ENCODE results near the gene TBC1D16. TPM values are rescaled to one million over a fixed set of nuclear protein-coding genes. Genes with fewer than 3 reads are reported as not detected.

Gene TBC1D16
- total and polyA plus RNA-seq, 2 donors (not counting 1 experiment from before 2014, with no cell fraction given) = 0.82 to 2.7 TPM

GRCh38 chr17:79990051-79990592 is 45.5 kb downstream of the TBC1D16 start:
- ChIA-PET POLR2A (no interaction called here), CTCF (interaction anchor here (0.5 to 2.3 kb wide), 6 partner anchors 59 to 255 kb away, joined by 3 to 8 read pairs (median 3); no protein-coding TSS in a partner anchor)
- no peak overlapping the region for H3K9ac ChIP-seq (ENCODE audit: low read length)
- TF ChIP-seq, protein P1, sequence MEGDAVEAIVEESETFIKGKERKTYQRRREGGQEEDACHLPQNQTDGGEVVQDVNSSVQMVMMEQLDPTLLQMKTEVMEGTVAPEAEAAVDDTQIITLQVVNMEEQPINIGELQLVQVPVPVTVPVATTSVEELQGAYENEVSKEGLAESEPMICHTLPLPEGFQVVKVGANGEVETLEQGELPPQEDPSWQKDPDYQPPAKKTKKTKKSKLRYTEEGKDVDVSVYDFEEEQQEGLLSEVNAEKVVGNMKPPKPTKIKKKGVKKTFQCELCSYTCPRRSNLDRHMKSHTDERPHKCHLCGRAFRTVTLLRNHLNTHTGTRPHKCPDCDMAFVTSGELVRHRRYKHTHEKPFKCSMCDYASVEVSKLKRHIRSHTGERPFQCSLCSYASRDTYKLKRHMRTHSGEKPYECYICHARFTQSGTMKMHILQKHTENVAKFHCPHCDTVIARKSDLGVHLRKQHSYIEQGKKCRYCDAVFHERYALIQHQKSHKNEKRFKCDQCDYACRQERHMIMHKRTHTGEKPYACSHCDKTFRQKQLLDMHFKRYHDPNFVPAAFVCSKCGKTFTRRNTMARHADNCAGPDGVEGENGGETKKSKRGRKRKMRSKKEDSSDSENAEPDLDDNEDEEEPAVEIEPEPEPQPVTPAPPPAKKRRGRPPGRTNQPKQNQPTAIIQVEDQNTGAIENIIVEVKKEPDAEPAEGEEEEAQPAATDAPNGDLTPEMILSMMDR (IDR thresholded peaks at IDR 0.05) = no peak
- no peak for TF ChIP-seq EZH2 (IDR thresholded peaks at IDR 0.05; ENCODE audit: borderline replicate concordance, insufficient read depth, low read depth, low read length, poor library complexity, severe bottlenecking)
- no peak overlapping the region for H3K4me3 ChIP-seq (ENCODE audit: control extremely low read depth in 1 of 5, extremely low read depth in 1 of 5, insufficient read depth in 1 of 5, low read depth in 2 of 5, low read length in 4 of 5)
- H3K9me3 Mint-ChIP-seq (ENCODE audit: insufficient read depth) = no peaks in the 10 kb centered on the region
- no peaks in the 10 kb centered on the region for H3K79me2 ChIP-seq (ENCODE audit: control insufficient read depth, insufficient read depth, low read length)
- DNase-seq (no peak), ATAC-seq (ENCODE audit: low read depth) (no peak)
- no peak overlapping the region for H3K27ac ChIP-seq (ENCODE audit: low read length in 2 of 2)
- intact Hi-C loops (cut with micrococcal nuclease) = loop anchor here (5.0 kb wide), 1 partner anchor 243 kb away; no protein-coding TSS in a partner anchor
- H3K4me1 ChIP-seq (ENCODE audit: control insufficient read depth in 2 of 2, insufficient read depth in 2 of 2, low read length in 2 of 2) = peaks cover 22 to 29% of the 10 kb centered on the region in 2 donors
- no peaks in the 10 kb centered on the region for H3K9me3 ChIP-seq (ENCODE audit: control extremely low read depth in 1 of 3, control insufficient read depth in 2 of 3, insufficient read depth in 1 of 3, low read length in 2 of 3)
- H3K4me1 Mint-ChIP-seq = peaks cover 22% of the 10 kb centered on the region
- H3K27ac Mint-ChIP-seq = no peak overlapping the region
- no peak overlapping the region for H2AFZ ChIP-seq (ENCODE audit: insufficient read depth, low read depth, low read length, poor library complexity, severe bottlenecking)
- no peak overlapping the region for H3K4me3 Mint-ChIP-seq
- 92% methylated on average over 20 of the region's 21 CpGs for WGBS (ENCODE audit: insufficient coverage)
- H3K36me3 ChIP-seq (replicated peaks in 1 of 2; ENCODE audit: control extremely low read depth in 1 of 2, control insufficient read depth in 1 of 2, extremely low read depth in 1 of 2, insufficient read depth in 2 of 2, low read length in 1 of 2) = no peaks in the 10 kb centered on the region
- H3K27me3 ChIP-seq (replicated peaks in 1 of 4; ENCODE audit: control extremely low read depth in 1 of 4, control insufficient read depth in 3 of 4, insufficient read depth in 4 of 4, low read length in 3 of 4) = peaks cover 0 to 18% (median 0%) of the 10 kb centered on the region in 4 experiments
- no peak overlapping the region for H3K4me2 ChIP-seq (replicated peaks; ENCODE audit: low read depth, low read length, poor library complexity, severe bottlenecking)
- no peaks in the 10 kb centered on the region for H4K20me1 ChIP-seq (ENCODE audit: control insufficient read depth, insufficient read depth, low read length, poor library complexity, severe bottlenecking)
- peaks cover 5% of the 10 kb centered on the region for H3K27me3 Mint-ChIP-seq

DNA sequence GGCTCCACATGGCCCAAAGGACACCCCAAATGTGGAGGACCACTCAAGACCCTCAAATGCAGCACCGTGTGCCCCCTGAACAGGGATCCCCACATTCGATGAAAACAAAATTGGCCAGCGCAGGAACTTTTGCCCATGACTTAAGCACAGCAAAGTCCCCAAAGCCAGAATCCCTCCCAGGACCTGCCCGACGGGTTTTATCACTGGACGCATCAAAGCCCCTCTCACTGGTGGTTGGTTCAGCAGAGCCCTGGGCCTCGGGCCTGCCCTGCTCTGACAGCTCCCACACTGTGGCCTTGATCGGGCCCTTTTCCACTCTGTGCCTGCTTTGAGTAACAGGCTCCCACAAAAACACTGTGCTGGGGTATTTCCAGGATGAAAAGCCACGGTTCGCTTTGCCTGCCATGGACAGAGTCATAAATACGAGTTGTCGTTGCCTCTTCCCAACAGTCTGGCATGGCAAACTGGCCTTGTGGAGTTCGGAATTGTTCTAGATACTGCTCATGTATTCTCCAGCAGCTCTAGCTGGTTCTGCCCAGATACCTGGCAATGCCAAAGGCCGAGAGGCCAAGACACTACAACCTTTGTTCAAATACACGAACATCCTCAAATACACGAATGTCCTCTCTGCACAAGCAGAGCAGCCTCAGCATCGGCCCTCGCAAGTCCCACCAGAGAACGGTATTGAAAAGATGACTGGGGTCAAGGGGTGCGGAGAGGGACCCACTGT is 46.4 kb downstream of the TBC1D16 start:
- Histone ChIP-seq H3K36me3 (replicated peaks in 1 of 2; ENCODE audit: control extremely low read depth in 1 of 2, control insufficient read depth in 1 of 2, extremely low read depth in 1 of 2, insufficient read depth in 2 of 2, low read length in 1 of 2) (no peaks in the 10 kb centered on the region), H3K27ac (ENCODE audit: low read length in 2 of 2) (no peak overlapping the region), H3K4me3 (ENCODE audit: control extremely low read depth in 1 of 5, extremely low read depth in 1 of 5, insufficient read depth in 1 of 5, low read depth in 2 of 5, low read length in 4 of 5) (no peak overlapping the region), H3K4me1 (ENCODE audit: control insufficient read depth in 2 of 2, insufficient read depth in 2 of 2, low read length in 2 of 2) (peaks cover 22 to 29% of the 10 kb centered on the region in 2 donors), H3K9me3 (ENCODE audit: control extremely low read depth in 1 of 3, control insufficient read depth in 2 of 3, insufficient read depth in 1 of 3, low read length in 2 of 3) (no peaks in the 10 kb centered on the region), H4K20me1 (ENCODE audit: control insufficient read depth, insufficient read depth, low read length, poor library complexity, severe bottlenecking) (no peaks in the 10 kb centered on the region), H2AFZ (ENCODE audit: insufficient read depth, low read depth, low read length, poor library complexity, severe bottlenecking) (no peak overlapping the region), H3K79me2 (ENCODE audit: control insufficient read depth, insufficient read depth, low read length) (no peaks in the 10 kb centered on the region), H3K27me3 (replicated peaks in 1 of 4; ENCODE audit: control extremely low read depth in 1 of 4, control insufficient read depth in 3 of 4, insufficient read depth in 4 of 4, low read length in 3 of 4) (peaks cover 0 to 18% (median 0%) of the 10 kb centered on the region in 4 experiments), H3K9ac (ENCODE audit: low read length) (no peak overlapping the region), H3K4me2 (replicated peaks; ENCODE audit: low read depth, low read length, poor library complexity, severe bottlenecking) (no peak overlapping the region)
- no peak overlapping the region for H3K27ac Mint-ChIP-seq
- 90% methylated on average over 18 of the region's 20 CpGs for WGBS (ENCODE audit: insufficient coverage)
- ChIA-PET POLR2A (no interaction called here), CTCF (interaction anchor here (0.5 to 2.3 kb wide), 4 partner anchors 60 to 245 kb away, joined by 3 to 8 read pairs (median 4); no protein-coding TSS in a partner anchor)
- ATAC-seq (ENCODE audit: low read depth) (no peak), DNase-seq (no peak)
- H3K27me3 Mint-ChIP-seq = peaks cover 5% of the 10 kb centered on the region
- intact Hi-C loops (cut with micrococcal nuclease) = no loop called here
- TF ChIP-seq EZH2 (IDR thresholded peaks at IDR 0.05; ENCODE audit: borderline replicate concordance, insufficient read depth, low read depth, low read length, poor library complexity, severe bottlenecking) = no peak
- H3K4me3 Mint-ChIP-seq = no peak overlapping the region
- H3K9me3 Mint-ChIP-seq (ENCODE audit: insufficient read depth) = no peaks in the 10 kb centered on the region
- H3K4me1 Mint-ChIP-seq = peaks cover 19% of the 10 kb centered on the region

All from B cell (primary cell).